CD1c-positive myeloid dendritic cell (primary cell): ENCODE results near the gene DRC3.
"Not testable (repeated sequence)": the region's sequence is repeated elsewhere in the genome, so short reads cannot be mapped to it uniquely, and the experiment has no call there.

Source experiments
- DNase-seq: peaks from one replicate; pipeline ENCODE4 v3.0.0-alpha.2; 2016; ENCODE audit errors: extremely low spot score

DRC3 gene

DNA sequence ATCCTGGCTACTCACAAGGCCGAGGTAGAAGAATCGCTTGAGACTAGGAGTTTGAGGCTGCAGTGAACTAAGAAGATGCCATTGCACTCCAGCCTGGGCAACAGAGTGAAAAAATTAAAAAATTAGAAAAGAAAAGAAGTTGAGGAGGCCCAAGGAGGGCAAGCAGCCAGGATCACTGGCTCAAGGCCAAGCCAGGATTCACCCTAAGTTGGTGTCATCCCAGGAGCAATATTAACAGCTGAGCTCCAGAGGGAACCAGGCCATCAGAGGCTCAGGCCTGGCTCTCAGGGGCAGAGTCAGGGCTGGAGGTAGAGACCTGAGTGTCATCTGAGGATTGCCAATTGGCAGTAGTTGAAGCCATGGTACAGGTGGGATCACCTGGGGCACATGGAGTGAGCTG, 20.7 kb downstream of the DRC3 start:
- no peak for DNase-seq

GRCh38 chr17:17993852-17994251, 21.2 kb downstream of the DRC3 start:
- no peak for DNase-seq

DNA sequence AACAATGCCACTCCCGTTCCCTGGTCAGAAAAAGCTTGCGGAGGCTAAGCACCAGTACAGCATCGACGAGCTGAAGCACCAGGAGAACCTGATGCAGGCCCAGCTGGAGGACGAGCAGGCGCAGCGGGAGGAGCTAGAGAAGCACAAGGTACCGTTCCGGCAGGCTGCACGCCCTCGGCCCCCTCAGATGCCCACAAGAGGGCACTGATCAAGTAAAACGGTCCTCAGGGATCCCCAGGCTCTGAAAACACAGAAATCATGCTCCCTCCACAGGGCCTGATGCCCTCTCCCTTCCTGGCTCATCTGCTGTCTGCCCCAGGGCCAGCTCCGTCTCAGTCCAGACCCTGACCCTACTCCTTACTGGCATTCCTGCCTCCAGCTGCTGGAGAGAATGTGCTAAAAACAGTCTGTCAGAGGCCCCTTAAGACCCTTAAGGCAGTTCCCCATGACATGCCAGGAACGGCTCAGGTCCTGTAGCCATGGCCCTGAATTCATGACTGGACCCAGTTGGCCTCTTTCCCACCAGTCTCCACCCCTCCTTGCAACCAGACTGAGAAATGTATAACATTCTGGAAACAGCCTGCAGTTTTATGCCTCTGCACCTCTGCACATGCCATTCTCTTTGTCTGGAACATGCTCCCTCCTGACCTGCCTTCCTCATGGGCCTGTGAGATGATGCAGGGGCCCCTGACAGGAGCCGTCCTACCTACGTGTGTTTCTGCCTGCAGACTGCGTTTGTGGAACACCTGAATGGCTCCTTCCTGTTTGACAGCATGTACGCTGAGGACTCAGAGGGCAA, 21.8 kb downstream of the DRC3 start:
- DNase-seq: no peak

DNA sequence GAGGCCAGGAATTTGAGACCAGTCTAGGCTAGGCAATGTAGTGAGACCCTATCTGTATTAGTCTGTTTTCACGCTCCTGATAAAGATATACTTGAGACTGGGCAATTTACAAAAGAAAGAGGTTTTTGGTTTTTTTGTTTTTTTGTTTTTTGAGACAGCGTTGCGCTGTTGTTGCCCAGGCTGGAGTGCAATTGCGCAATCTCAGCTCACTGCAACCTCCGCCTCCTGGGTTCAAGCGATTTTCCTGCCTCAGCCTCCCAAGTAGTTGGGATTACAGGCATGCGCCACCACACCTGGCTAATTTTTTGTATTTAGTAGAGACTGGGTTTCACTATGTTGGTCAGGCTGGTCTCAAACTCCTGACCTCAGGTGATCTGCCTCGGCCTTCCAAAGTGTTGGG, 23.2 kb downstream of the DRC3 start:
- not testable (repeated sequence) for DNase-seq

DNA sequence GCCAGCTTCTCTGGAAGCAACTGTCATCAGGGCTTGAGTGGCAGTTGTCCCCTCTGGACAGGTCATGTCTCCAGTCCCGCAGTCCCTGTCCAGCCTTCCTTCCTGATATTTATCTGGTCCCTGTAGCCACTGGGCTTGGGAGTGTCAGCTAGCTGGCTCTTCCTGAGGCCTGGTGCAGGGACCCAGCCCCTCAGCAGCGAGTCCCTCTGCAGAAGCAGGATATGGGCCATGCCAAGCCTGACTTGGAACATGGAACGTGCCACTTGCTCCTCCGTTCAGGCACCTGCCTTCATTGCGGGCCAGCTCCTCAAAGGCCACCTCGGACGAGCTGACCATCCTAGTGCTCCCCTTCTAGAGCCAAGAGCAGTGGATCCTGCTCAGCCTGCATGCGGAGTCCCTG, 26.3 kb downstream of the DRC3 start:
- no peak for DNase-seq

DNA sequence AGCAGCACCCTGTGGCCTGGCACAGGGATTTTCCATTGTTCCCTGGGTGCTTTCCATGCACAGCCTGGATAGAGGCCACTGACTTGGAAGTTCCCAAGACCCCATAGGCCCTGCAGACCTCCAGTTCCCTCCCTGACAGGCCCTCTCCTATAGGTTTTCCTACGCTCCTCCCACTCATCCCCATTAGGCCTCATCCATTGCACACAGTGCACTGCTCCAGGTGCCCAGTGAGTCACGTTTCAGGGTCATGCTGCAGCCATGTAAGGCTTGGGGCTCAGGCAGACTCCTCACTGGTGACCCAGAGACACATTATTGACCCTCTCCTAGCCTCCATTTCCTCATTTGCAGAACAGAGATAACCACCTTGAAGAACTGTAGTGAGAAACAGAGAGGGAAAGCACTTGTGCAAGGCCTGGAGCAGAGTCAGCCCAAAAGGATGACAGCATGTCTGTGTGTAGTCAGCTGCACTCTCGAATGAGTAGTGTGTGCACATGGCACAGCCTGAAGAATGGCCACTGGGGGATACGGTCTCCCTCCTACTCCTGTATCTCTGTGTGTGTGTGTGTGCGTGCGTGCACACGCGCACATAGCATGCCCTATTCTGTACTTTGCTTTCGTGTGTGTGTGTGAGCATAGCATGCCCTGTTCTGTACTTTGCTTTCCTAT, 26.8 kb downstream of the DRC3 start:
- DNase-seq: no peak

- DNase-seq: no peak
Observed at GRCh38 chr17:18000030-18000408, 27.4 kb downstream of the DRC3 start.

GRCh38 chr17:18002171-18002570, 29.5 kb downstream of the DRC3 start:
- no peak for DNase-seq

- DNase-seq: no peak
Observed at GRCh38 chr17:18004345-18004744, 31.7 kb downstream of the DRC3 start.

DNA sequence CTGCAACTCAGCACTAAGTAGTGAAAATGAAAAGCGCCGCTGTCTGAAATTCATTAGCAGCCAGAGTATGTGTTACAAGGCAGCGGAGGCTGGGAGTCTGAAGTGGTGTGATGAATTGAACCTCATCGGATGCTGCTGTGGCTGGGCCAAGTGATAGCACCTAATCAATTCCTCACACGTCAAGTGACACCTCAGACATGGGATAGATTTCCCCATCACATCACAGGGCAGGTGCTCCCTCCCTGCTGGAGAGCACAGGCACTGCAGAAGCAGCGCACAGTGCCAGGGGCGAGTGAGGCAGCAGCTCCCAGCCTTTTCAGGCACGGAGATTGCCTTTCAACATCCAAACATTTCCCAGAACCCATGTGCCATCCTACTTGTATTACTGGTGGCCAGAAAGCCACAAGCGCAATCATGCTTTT, 32.2 kb downstream of the DRC3 start:
- DNase-seq: no peak

DNA sequence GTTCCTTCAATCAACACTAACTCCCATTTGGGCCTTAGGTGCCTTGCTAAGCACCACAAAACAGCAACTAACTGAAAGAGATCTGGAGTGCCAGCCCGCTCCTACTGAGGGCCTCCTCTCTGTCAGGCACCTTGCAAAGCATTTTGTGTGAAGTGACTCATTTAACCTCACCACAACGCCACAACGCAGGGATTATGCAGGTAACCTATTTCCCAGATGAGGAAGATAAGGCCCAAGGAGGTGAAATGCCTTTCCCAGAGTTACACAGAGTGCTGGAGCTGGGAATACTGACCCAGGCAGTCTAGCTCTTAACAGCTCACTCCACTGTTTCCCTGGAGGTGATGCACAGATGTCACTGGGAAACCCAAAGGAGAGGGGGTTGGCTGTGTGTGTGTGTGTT, 32.8 kb downstream of the DRC3 start:
- DNase-seq: no peak

DNA sequence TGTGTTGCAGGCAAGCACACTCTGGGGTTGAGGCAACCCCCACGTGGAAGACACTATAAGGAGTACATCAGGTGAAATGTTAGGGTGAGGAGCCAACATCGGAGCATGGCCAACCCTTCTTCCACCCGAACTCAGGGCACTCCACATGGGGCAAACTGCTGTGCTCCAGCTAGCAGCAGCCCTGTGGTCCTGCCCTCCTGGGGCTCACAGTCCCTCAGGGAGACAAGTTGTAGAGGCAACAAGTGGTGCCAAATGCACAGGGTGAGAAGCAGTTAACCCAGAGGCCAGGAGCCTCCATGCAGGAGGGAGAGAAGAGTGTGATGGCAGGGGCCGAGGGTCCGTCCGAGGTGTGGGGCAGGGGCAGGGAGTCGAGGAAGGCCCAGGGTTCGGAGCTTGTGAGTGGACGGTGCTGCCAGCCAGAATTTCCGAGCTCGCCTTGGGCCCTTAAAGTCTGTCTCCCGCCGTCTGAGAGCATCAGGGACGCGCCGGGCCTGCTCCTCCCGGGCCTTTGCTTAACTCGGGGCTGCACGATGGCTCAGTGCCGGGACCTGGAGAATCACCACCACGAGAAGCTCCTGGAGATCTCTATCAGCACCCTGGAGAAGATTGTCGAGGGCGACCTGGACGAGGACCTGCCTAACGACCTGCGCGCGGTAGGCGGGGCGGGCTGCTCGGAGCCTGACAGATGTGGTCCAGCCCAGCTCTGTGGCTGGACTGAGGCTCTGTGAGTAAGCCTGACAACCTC, 34.0 kb downstream of the DRC3 start:
- DNase-seq: no peak

DNA sequence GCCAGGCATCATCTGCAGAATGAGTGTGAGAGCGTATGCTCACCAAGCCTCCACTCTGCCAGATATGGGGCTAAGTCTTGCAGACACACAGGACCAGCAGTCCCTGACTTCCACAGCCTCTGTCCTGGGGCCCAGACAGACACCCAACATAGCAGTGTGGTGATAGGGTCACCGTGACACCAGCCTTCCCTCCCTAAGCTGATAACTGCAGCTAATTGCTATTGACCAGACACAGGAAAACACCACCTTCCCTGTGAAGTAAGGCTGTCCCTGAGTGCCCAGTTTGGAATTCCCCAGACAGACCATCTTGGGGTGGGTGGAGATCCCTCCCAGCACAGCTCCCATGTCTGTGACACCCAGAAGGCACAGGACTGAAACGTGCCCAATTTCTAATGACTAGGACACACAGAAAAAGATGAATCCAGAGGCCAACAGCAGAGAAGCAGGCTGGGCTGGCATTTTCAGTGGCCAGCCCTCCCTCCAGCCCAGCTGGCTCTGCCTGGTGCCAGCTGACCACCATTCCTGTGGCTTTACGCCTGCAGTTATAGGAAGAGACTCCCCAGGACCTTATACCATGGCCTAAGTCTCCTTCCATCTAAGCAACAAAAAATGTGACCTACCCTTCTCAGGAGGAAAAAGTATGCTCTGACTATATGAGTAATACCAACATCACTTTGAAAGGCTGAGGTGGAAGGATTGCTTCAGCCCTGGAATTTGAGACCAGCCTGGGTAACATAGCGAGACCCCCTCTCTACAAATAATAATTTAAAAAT, 36.0 kb downstream of the DRC3 start:
- DNase-seq: no peak

DNA sequence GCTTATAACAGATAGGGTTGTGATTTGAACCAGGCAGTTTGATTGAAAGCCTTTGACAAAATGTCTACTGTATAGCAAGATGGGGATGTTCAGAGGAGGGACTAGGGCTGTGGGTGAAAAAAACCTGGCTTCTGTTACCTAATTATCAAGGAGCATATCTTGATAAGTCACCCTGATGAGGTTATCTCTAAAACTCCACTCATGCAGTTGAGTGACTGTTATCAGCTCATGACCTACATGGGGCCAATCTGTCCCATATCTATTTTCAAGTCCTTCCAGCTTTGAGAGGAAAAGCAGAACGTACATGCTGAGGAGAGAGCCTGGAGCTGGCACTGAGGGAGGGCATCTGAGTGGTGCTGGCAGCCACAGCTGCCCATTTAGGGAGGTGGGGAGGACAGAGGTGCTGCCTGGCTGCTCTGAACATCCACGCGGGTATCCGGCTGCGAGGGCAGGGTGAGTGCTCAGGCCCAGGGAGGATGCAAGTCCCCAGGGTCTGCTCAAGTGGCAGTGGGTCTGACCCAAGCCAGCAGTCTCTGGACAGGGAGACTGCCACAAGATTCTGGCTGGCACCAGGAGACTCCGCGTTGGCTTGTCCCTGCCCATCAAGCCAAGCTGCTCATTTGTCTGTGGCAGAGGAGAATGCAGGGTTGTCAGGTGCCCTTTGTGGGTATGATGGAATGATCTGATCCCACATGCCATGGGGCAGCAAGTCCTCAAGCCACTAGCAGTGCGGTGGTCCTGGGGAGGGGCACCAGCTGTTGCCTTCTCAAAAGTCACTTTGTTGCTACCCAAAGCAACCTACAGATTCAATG, 37.2 kb downstream of the DRC3 start:
- no peak for DNase-seq

DNA sequence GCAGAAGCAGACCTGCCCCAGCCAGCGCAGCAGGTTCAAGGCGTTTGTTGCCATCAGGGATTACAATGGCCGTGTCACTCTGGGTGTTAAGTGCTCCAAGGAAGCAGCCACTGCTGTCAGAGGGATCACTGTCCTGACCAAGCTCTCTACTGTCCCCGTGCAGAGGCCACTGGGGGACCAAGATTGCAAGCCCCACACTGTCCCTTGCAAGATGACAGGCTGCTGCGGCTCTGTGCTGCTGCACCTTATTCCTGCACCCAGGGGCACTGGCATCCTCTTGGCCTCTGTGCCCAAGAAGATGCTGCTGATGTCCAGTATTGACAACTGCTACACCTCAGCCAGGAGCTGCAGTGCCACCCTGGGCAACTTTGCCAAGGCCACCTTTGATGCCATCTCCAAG, 38.6 kb downstream of the DRC3 start:
- DNase-seq: no peak

DNA sequence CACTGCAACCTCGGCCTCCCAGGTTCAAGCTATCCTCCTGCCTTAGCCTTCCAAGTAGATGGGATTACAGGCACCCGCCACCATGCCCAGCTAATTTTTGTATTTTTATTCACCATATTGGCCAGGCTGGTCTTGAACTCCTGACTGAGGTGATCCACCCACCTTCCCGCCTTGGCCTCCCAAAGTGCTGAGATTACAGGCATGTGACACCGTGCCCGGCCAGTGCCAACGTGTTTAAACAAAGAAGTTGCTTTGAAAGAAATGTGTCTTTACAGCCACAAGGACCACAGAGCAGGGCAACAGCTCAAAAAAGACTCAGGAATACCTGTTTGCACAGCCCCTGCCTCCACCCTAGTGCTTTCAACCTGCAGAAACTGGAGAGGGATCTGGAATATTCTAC, 41.3 kb downstream of the DRC3 start:
- DNase-seq: no peak

DNA sequence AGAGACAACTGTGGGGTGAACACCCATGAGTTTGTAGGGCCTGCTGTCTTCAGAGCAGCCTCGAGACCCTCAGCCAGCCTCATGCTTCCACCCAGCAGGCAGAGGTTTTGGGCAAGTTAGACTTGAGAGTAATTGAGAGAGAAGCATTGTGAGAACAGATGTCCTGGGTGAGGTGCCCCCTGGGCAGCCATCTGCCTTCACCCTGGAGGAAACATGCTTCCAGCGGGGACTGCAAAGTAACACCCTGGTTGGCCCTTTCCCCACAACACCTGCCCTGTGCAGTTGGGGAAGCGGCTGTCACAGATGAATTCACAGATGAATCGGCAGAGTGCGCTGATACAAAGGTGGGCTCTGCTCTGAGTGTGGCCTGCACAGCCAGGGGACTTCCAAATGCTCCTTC, 42.9 kb downstream of the DRC3 start:
- no peak for DNase-seq

DNA sequence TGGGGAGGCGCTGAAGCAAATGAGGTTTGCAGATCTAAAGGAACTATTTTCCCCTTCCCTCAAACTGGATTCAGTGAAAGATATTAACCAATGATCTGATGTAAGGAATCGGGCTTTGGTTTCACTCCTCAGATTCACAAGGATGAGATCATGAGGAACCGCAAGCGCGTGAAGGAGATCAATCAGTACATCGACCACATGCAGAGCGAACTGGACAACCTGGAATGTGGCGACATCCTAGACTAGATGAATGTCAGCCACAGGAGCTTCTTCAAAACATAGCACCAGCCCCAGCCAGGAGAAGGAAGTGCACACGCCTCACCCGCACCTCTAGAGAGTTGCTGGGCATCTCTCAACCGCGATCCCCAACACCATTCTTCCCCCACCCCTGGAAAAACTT, 43.8 kb downstream of the DRC3 start:
- DNase-seq: no peak

DNA sequence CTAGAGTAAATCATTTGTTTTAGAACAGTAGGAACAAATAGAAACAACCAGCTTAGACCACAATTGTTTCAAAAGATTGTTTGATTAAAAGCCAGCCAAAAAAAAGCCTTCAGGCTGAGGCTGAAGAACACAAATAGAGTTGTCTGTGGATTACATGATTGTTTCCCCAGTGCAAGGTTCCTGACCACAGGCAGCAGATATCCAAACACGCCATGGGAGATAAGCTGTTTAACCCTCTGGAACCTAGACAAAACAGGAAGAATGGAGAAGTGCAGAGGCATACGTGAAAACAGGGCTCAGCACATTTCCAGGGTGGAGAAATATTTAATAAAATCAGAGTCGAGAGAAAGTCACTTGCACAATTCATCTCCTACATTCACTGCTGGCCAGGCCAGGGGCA, 45.3 kb downstream of the DRC3 start:
- DNase-seq: no peak

- no peak for DNase-seq
Observed at GRCh38 chr17:18018411-18018921, 45.8 kb downstream of the DRC3 start.

DNA sequence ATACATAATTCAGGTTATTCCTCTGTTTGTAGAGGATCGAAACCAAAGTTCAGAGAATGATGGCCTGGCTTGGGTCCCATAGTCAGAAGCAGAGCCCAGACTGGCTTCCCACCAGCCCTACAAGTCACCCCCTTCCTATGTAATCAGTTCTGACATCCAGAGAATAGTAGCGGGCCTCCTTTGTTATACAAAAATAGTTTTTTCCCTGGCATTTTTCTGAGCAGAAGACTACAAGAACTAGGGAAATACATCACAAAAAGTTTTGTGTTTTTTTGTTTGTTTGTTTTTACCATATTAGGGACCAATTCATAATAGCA, 47.1 kb downstream of the DRC3 start:
- DNase-seq: no peak
